Chondrocyte (in vitro differentiated cells): ENCODE data around the gene OR8U1. TPM values are rescaled to one million over a fixed set of nuclear protein-coding genes. Genes with fewer than 3 reads are reported as not detected.

Experiments used
- DNase-seq: peaks from one replicate; pipeline ENCODE4 v3.0.0; 2021; ENCODE audit warnings: mixed read lengths, low spot score
- H3K27ac Mint-ChIP-seq: one replicate; pipeline ENCODE4 v1.8.0; 2021; ENCODE audit warnings: mild to moderate bottlenecking, moderate library complexity, mixed read lengths; ENCODE audit not compliant: unreplicated experiment
- H3K27me3 Mint-ChIP-seq: 2 replicates; pipeline ENCODE4 v1.8.0; 2021; ENCODE audit warnings: low read depth, mixed read lengths
- H3K36me3 Mint-ChIP-seq: 2 replicates; pipeline ENCODE4 v1.8.0; 2021; ENCODE audit warnings: low read depth, mixed read lengths
- H3K4me1 Mint-ChIP-seq: 2 replicates; pipeline ENCODE4 v1.8.0; 2021; ENCODE audit warnings: low read depth, mild to moderate bottlenecking, mixed read lengths
- H3K4me3 Mint-ChIP-seq: one replicate; pipeline ENCODE4 v1.8.0; 2021; ENCODE audit warnings: mild to moderate bottlenecking, moderate library complexity, mixed read lengths; ENCODE audit not compliant: unreplicated experiment
- H3K9me3 Mint-ChIP-seq: 2 replicates; pipeline ENCODE4 v1.8.0; 2021; ENCODE audit warnings: low read depth, mixed read lengths
- total RNA-seq: library from RNA; stranded (reverse); gene quantifications from 3 replicates; pipeline ENCODE4 v1.2.1, GENCODE V29; 2021
- TF ChIP-seq, protein P1 (sequence below): fragments of 200-600 bp; sonication (generic); IDR thresholded peaks from 2 replicates; pipeline ENCODE4 v1.5.0; 2021; ENCODE audit warnings: antibody characterized with exemption, mild to moderate bottlenecking, moderate library complexity

The OR8U1 gene
- total RNA-seq, 1 donor from 2014 or later = not detected

DNA sequence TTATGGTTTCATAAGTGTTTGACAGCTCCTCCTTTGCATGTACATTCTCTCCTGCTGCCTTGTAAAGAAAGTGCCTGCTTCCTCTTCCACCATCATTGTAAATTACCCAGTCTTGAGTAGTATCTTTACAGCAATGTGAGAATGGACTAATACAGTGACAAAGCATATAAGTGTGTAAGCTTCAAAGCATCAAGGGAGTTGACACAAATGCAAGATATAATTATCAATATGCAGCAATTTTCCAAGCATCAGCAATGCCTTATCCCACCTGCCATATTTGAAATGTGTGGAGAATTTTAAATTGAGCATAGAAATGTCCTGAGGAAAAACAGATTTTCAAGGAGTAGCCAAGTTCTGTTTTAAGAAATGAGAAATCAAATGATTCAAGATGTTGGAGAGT, 35.4 kb downstream of the OR8U1 start:
- Mint-ChIP-seq H3K4me1 (no peaks in the 10 kb centered on the region), H3K27ac (no peak overlapping the region), H3K9me3 (peaks cover 22% of the 10 kb centered on the region), H3K36me3 (no peaks in the 10 kb centered on the region), H3K27me3 (no peaks in the 10 kb centered on the region), H3K4me3 (no peak overlapping the region)
- TF ChIP-seq, protein P1, sequence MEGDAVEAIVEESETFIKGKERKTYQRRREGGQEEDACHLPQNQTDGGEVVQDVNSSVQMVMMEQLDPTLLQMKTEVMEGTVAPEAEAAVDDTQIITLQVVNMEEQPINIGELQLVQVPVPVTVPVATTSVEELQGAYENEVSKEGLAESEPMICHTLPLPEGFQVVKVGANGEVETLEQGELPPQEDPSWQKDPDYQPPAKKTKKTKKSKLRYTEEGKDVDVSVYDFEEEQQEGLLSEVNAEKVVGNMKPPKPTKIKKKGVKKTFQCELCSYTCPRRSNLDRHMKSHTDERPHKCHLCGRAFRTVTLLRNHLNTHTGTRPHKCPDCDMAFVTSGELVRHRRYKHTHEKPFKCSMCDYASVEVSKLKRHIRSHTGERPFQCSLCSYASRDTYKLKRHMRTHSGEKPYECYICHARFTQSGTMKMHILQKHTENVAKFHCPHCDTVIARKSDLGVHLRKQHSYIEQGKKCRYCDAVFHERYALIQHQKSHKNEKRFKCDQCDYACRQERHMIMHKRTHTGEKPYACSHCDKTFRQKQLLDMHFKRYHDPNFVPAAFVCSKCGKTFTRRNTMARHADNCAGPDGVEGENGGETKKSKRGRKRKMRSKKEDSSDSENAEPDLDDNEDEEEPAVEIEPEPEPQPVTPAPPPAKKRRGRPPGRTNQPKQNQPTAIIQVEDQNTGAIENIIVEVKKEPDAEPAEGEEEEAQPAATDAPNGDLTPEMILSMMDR = no peak
- no peak for DNase-seq

DNA sequence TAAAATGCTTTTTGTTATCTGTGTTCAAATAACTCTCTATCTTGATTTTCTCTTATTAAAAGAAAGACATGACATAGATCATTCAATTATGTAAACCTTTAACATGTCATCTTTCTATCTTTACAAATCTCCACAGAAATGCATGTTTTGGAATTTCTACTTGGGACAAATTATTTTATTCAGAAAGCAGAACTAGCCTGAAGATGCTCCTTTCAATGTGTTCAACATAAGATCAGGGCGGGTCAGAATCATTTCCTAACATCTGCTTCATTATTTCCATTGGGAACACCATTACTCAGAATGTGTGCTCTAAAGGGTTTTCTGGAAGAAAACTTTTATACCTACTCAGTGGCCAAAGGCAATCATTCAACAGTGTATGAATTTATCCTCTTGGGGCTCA, 37.0 kb downstream of the OR8U1 start, which contains the start of gene OR5AL1:
Gene OR5AL1, plus strand, starts transcription at position 301 of the 400 bp plus-strand sequence.
- no peak within 1 kb of the TSS for H3K27ac Mint-ChIP-seq

More for the DNA sequence above, 37.0 kb downstream of the OR8U1 start, which contains the start of gene OR5AL1:
- Mint-ChIP-seq H3K4me1 (no peaks in the 10 kb centered on the region), H3K36me3 (no peaks in the 10 kb centered on the region), H3K27me3 (no peaks in the 10 kb centered on the region), H3K9me3 (peaks cover 15% of the 10 kb centered on the region), H3K4me3 (no peak within 1 kb of the TSS)
- TF ChIP-seq, protein P1 = no peak
- no peak for DNase-seq

Other genes with a start within 250 kb of the OR8U1 start
- not detected in 3 replicates for gene OR8J3, start 235.4 kb upstream of the OR8U1 start, total RNA-seq
- gene OR8K5, start 215.3 kb upstream of the OR8U1 start, total RNA-seq = not detected in 3 replicates
- gene OR5J2, start 199.0 kb upstream of the OR8U1 start, total RNA-seq = not detected in 3 replicates
- gene OR5T2, start 141.4 kb upstream of the OR8U1 start, total RNA-seq = not detected in 3 replicates
- not detected in 3 replicates for gene OR5T3, start 123.4 kb upstream of the OR8U1 start, total RNA-seq
- gene OR5T1, start 101.5 kb upstream of the OR8U1 start, total RNA-seq = not detected in 3 replicates
- gene OR8H1, start 83.4 kb upstream of the OR8U1 start, total RNA-seq = not detected in 3 replicates
- gene OR8K3, start 60.5 kb upstream of the OR8U1 start, total RNA-seq = not detected in 3 replicates
- not detected in 3 replicates for gene OR8K1, start 29.6 kb upstream of the OR8U1 start, total RNA-seq
- not detected in 3 replicates for gene OR8J1, start 21.3 kb upstream of the OR8U1 start, total RNA-seq
- gene OR5AL1, start 37.1 kb downstream of the OR8U1 start, total RNA-seq = not detected in 3 replicates
- gene OR5M3, start 97.7 kb downstream of the OR8U1 start, total RNA-seq = not detected in 3 replicates
- not detected in 3 replicates for gene OR5M8, start 115.7 kb downstream of the OR8U1 start, total RNA-seq
- gene OR5M11, start 167.6 kb downstream of the OR8U1 start, total RNA-seq = not detected in 3 replicates
- not detected in 3 replicates for gene OR5M10, start 202.1 kb downstream of the OR8U1 start, total RNA-seq
- gene OR5M1, start 239.2 kb downstream of the OR8U1 start, total RNA-seq = not detected in 3 replicates